OCI-LY7 (cell line): ENCODE data around the gene SLC25A41. TPM values are rescaled to one million over a fixed set of nuclear protein-coding genes. Genes with fewer than 3 reads are reported as not detected.

ENCODE experiments used
- BruUV-seq: library from RNA; stranded (reverse); fragments of 400-500 nt; replicated peaks from 2 replicates; lab custom pipeline; 2021; lab: Mats Ljungman, UMichigan
- CTCF ChIA-PET: fragments of 300-600 bp; sonication (Branson Sonifier 250); formaldehyde crosslinking; loops from one replicate; lab custom pipeline; 2022; ENCODE audit warnings: antibody characterized with exemption; ENCODE audit not compliant: unreplicated experiment; lab: Charles Lee
- POLR2A ChIA-PET: fragments of 300-600 bp; sonication (Branson Sonifier 250); formaldehyde crosslinking; loops from one replicate; lab custom pipeline; 2022; ENCODE audit warnings: antibody characterized with exemption; lab: Charles Lee
- DNase-seq: peaks from one replicate; pipeline ENCODE4 v3.0.0-alpha.2; 2015; ENCODE audit warnings: low spot score
- H2AFZ ChIP-seq: fragments of 200-600 bp; sonication (generic), shearing (Covaris generic); 2 replicates; pipeline ENCODE4 v1.6.1; 2014; ENCODE audit warnings: mild to moderate bottlenecking, antibody characterized with exemption, low read length, moderate library complexity
- H3K27ac ChIP-seq: fragments of 200-600 bp; sonication (generic); 2 replicates; pipeline ENCODE4 v1.5.1; 2014; ENCODE audit warnings: mixed run types, low read depth, mild to moderate bottlenecking, moderate library complexity, low read length, inconsistent platforms; ENCODE audit not compliant: poor library complexity, severe bottlenecking
- H3K36me3 ChIP-seq: fragments of 200-600 bp; sonication (generic); 2 replicates; pipeline ENCODE4 v1.6.1; 2014; ENCODE audit warnings: mild to moderate bottlenecking, antibody characterized with exemption, low read length, moderate library complexity, mixed read lengths; ENCODE audit not compliant: insufficient read depth
- H3K4me1 ChIP-seq: fragments of 200-600 bp; sonication (generic); 2 replicates; pipeline ENCODE4 v1.5.1; 2014; ENCODE audit warnings: mild to moderate bottlenecking, low read length; ENCODE audit not compliant: insufficient read depth, poor library complexity, severe bottlenecking
- H3K4me2 ChIP-seq: fragments of 200-600 bp; sonication (generic); 2 replicates; pipeline ENCODE4 v1.6.1; 2014; ENCODE audit warnings: mild to moderate bottlenecking, low read length
- H3K4me3 ChIP-seq: fragments of 200-600 bp; sonication (generic); 2 replicates; pipeline ENCODE4 v1.5.1; 2014; ENCODE audit warnings: mild to moderate bottlenecking, low read depth, low read length; ENCODE audit not compliant: poor library complexity, severe bottlenecking
- H3K79me2 ChIP-seq: fragments of 200-600 bp; sonication (generic); 2 replicates; pipeline ENCODE4 v1.6.1; 2016; ENCODE audit warnings: low read depth, mild to moderate bottlenecking, low read length, moderate library complexity, mixed read lengths; ENCODE audit not compliant: insufficient read depth
- H3K9me2 ChIP-seq: fragments of 200-600 bp; sonication (generic); 2 replicates; pipeline ENCODE4 v1.6.1; 2016; ENCODE audit warnings: mild to moderate bottlenecking, low read length, mixed read lengths; ENCODE audit not compliant: insufficient read depth
- H3K9me3 ChIP-seq: fragments of 200-600 bp; sonication (generic); 2 replicates; pipeline ENCODE4 v1.6.1; 2014; ENCODE audit warnings: mild to moderate bottlenecking, mixed run types, low read length, mixed read lengths
- H4K20me1 ChIP-seq: fragments of 200-600 bp; sonication (generic); 2 replicates; pipeline ENCODE4 v1.6.1; 2014; ENCODE audit warnings: mild to moderate bottlenecking, antibody characterized with exemption, low read length, moderate library complexity, mixed read lengths; ENCODE audit not compliant: insufficient read depth
- CTCF ChIP-seq: fragments of 200-600 bp; sonication (generic); conservative IDR thresholded peaks from 2 replicates; pipeline ENCODE4 v1.5.1; 2014; ENCODE audit warnings: mild to moderate bottlenecking, antibody characterized with exemption, low read length, moderate library complexity, mixed read lengths
- EZH2phosphoT487 ChIP-seq: fragments of 200-600 bp; sonication (generic); IDR thresholded peaks from 2 replicates; pipeline ENCODE4 v1.6.1; 2018; ENCODE audit warnings: low read depth, borderline replicate concordance, mild to moderate bottlenecking, mixed run types, antibody characterized with exemption, low read length, moderate library complexity, mixed read lengths
- intact Hi-C: fragments of 100-400 bp; cut with micrococcal nuclease; formaldehyde crosslinking; loops from one replicate; pipeline ENCODE4 v1.10.0; 2022; ENCODE audit not compliant: unreplicated experiment
- total RNA-seq, 2 experiments: library from RNA; depleted of rRNA in 1 of 2; stranded (reverse); fragments of >200 nt in 1 of 2; shearing (Covaris generic) in 1 of 2; gene quantifications; 2 replicates each; pipeline ENCODE4 v1.2.3, GENCODE V29; 2014 to 2022

Gene SLC25A41
- total RNA-seq, 2 experiments from 2014 or later, result not detected

GRCh38 chr19:6413721-6414643 lies 19.6 kb downstream of the SLC25A41 start:
- intact Hi-C loops, result no loop called here
- H3K4me3 ChIP-seq, result no peak overlapping the region
- no peak overlapping the region for H2AFZ ChIP-seq
- H3K4me2 ChIP-seq, result no peak overlapping the region
- peaks cover under 1% of the 10 kb centered on the region; the same call in 1 of the 2 replicates for H4K20me1 ChIP-seq
- CTCF ChIA-PET, result no interaction called here
- no peaks in the 10 kb centered on the region for H3K9me2 ChIP-seq
- H3K36me3 ChIP-seq, result peaks cover 68% of the 10 kb centered on the region
- no peaks in the 10 kb centered on the region for H3K79me2 ChIP-seq
- H3K4me1 ChIP-seq, result no peaks in the 10 kb centered on the region
- DNase-seq, result no peak
- no peak overlapping the region for H3K27ac ChIP-seq
- POLR2A ChIA-PET, result no interaction called here
- H3K9me3 ChIP-seq, result no peaks in the 10 kb centered on the region
- TSS peak; percentile 88 for BruUV-seq
- TF ChIP-seq CTCF (no peak), EZH2phosphoT487 (no peak)

- BruUV-seq, result no TSS peak
- POLR2A ChIA-PET, result no interaction called here
- no peak overlapping the region for H3K4me3 ChIP-seq
Measured at GRCh38 chr19:6413291-6413690, 20.3 kb downstream of the SLC25A41 start.

More at GRCh38 chr19:6413291-6413690, 20.3 kb downstream of the SLC25A41 start:
- no peak overlapping the region for H2AFZ ChIP-seq
- no peaks in the 10 kb centered on the region for H3K9me3 ChIP-seq
- no peaks in the 10 kb centered on the region for H3K79me2 ChIP-seq
- CTCF ChIA-PET, result no interaction called here
- H3K9me2 ChIP-seq, result no peaks in the 10 kb centered on the region
- no peaks in the 10 kb centered on the region for H3K4me1 ChIP-seq
- DNase-seq, result no peak
- H3K4me2 ChIP-seq, result no peak overlapping the region
- H3K36me3 ChIP-seq, result peaks cover 62% of the 10 kb centered on the region
- H4K20me1 ChIP-seq, result no peaks in the 10 kb centered on the region; the same call in 1 of the 2 replicates
- no peak for TF ChIP-seq EZH2phosphoT487
- no peak for TF ChIP-seq CTCF
- intact Hi-C loops, result no loop called here
- no peak overlapping the region for H3K27ac ChIP-seq
